OCI-LY1 (cell line): ENCODE results near the gene PAPSS2.

Experiments
- H2AFZ ChIP-seq: fragments of 200-600 bp; sonication (generic), shearing (Covaris generic); 2 replicates; pipeline ENCODE4 v1.6.0; 2014; ENCODE audit warnings: antibody characterized with exemption, mild to moderate bottlenecking, low read length
- H3F3A ChIP-seq: fragments of 200-600 bp; sonication (generic), shearing (Covaris generic); 2 replicates; pipeline ENCODE4 v1.6.0; 2014; ENCODE audit warnings: mild to moderate bottlenecking, antibody characterized with exemption, low read length, moderate library complexity; ENCODE audit not compliant: insufficient read depth
- H3K27ac ChIP-seq: fragments of 200-600 bp; sonication (generic); 2 replicates; pipeline ENCODE4 v1.5.1; 2014; ENCODE audit warnings: low read length, mixed run types, mild to moderate bottlenecking, low read depth; ENCODE audit not compliant: poor library complexity, severe bottlenecking
- H3K27me3 ChIP-seq: fragments of 200-600 bp; sonication (generic); 2 replicates; pipeline ENCODE4 v1.6.0; 2014; ENCODE audit warnings: antibody characterized with exemption, mild to moderate bottlenecking, low read length, moderate library complexity; ENCODE audit not compliant: insufficient read depth
- H3K36me3 ChIP-seq: fragments of 200-600 bp; sonication (generic); 2 replicates; pipeline ENCODE4 v1.6.1; 2014; ENCODE audit warnings: mild to moderate bottlenecking, antibody characterized with exemption, low read length, moderate library complexity, mixed read lengths; ENCODE audit not compliant: insufficient read depth
- H3K4me1 ChIP-seq: fragments of 200-600 bp; sonication (generic); 2 replicates; pipeline ENCODE4 v1.5.1; 2014; ENCODE audit warnings: mild to moderate bottlenecking, low read length, moderate library complexity; ENCODE audit not compliant: insufficient read depth, severe bottlenecking
- H3K4me2 ChIP-seq: fragments of 200-600 bp; sonication (generic), shearing (Covaris generic); 2 replicates; pipeline ENCODE4 v1.6.1; 2014; ENCODE audit warnings: low read length
- H3K4me3 ChIP-seq: fragments of 200-600 bp; sonication (generic); 2 replicates; pipeline ENCODE4 v1.5.1; 2014; ENCODE audit warnings: low read length, low read depth, mild to moderate bottlenecking, mixed read lengths; ENCODE audit not compliant: poor library complexity, severe bottlenecking
- H3K79me2 ChIP-seq: fragments of 200-600 bp; shearing (Covaris generic); 2 replicates; pipeline ENCODE4 v1.6.1; 2016; ENCODE audit warnings: mixed run types, low read length, mixed read lengths; ENCODE audit not compliant: insufficient read depth
- H3K9ac ChIP-seq: fragments of 200-600 bp; sonication (generic), shearing (Covaris generic); 2 replicates; pipeline ENCODE4 v1.6.1; 2014; ENCODE audit warnings: mild to moderate bottlenecking, low read length, mixed read lengths
- H3K9me2 ChIP-seq: fragments of 200-600 bp; sonication (generic), shearing (Covaris generic); 2 replicates; pipeline ENCODE4 v1.6.1; 2014; ENCODE audit warnings: low read depth, mild to moderate bottlenecking, low read length, mixed read lengths
- H3K9me3 ChIP-seq: fragments of 200-600 bp; shearing (Covaris generic); 2 replicates; pipeline ENCODE4 v1.6.1; 2014; ENCODE audit warnings: low read length, mixed read lengths
- H4K20me1 ChIP-seq: fragments of 200-600 bp; sonication (generic), shearing (Covaris generic); 2 replicates; pipeline ENCODE4 v1.6.0; 2016; ENCODE audit warnings: mild to moderate bottlenecking, low read length; ENCODE audit not compliant: insufficient read depth
- EZH2 ChIP-seq: fragments of 200-600 bp; sonication (generic), shearing (Covaris generic); IDR thresholded peaks from 2 replicates; pipeline ENCODE4 v1.8.0; 2017; ENCODE audit warnings: borderline replicate concordance, mixed run types, mild to moderate bottlenecking, antibody characterized with exemption, low read length, moderate library complexity, mixed read lengths
- TF ChIP-seq, protein P1 (sequence below): fragments of 200-600 bp; sonication (generic), shearing (Covaris generic); IDR thresholded peaks from 2 replicates; pipeline ENCODE4 v1.5.1; 2017; ENCODE audit warnings: mild to moderate bottlenecking, antibody characterized with exemption, low read length, moderate library complexity, mixed read lengths

The PAPSS2 gene

DNA sequence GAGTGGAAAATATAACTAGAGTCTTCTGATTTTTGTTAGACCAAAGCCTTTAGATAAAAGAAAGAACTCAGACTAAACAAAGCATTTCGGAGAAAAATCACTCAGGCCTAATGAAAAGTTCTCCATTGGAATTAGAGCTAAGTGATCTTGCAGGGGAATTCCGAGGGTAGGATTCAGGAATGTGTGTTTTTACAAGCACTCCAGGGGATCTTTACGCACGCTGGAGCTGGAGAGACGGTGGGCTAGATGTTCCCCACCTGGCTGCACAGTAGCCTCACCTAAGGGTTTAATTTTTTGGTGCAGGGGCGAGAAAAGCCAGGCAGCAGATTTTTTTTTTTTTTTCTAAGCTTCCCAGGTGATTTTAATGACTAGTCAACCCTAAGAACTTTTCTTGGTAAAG lies 7.9 kb upstream of the PAPSS2 start:
- H3K9me3 ChIP-seq = no peaks in the 10 kb centered on the region
- H3F3A ChIP-seq = no peaks in the 10 kb centered on the region
- H3K4me1 ChIP-seq = no peaks in the 10 kb centered on the region
- no peaks in the 10 kb centered on the region for H3K27me3 ChIP-seq
- no peak overlapping the region for H2AFZ ChIP-seq
- no peaks in the 10 kb centered on the region for H3K36me3 ChIP-seq
- no peak overlapping the region for H3K27ac ChIP-seq
- no peaks in the 10 kb centered on the region for H4K20me1 ChIP-seq
- H3K79me2 ChIP-seq = no peaks in the 10 kb centered on the region
- no peak overlapping the region for H3K9ac ChIP-seq
- H3K9me2 ChIP-seq = no peaks in the 10 kb centered on the region
- H3K4me2 ChIP-seq = no peak overlapping the region
- no peak overlapping the region for H3K4me3 ChIP-seq
- TF ChIP-seq EZH2 = no peak
- TF ChIP-seq, protein P1, sequence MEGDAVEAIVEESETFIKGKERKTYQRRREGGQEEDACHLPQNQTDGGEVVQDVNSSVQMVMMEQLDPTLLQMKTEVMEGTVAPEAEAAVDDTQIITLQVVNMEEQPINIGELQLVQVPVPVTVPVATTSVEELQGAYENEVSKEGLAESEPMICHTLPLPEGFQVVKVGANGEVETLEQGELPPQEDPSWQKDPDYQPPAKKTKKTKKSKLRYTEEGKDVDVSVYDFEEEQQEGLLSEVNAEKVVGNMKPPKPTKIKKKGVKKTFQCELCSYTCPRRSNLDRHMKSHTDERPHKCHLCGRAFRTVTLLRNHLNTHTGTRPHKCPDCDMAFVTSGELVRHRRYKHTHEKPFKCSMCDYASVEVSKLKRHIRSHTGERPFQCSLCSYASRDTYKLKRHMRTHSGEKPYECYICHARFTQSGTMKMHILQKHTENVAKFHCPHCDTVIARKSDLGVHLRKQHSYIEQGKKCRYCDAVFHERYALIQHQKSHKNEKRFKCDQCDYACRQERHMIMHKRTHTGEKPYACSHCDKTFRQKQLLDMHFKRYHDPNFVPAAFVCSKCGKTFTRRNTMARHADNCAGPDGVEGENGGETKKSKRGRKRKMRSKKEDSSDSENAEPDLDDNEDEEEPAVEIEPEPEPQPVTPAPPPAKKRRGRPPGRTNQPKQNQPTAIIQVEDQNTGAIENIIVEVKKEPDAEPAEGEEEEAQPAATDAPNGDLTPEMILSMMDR = no peak

DNA sequence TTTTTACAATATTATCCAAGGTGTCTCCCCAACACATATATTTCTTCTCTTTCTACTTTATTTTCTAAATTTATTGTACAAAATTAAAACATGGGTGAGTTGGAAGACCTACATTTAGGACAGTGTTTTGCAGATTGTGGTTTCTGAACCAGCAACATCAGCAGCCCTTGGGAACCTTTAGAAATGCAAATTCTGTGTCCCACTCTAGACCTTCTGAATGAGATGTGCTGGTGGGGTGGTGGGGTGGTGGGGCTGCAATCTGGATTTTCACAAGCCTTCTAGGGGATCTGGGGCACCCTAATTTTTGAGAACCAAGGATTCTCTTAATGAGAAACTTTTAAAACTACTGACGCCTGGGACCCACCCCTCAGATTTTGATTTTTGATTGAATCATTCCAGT lies 7.4 kb upstream of the PAPSS2 start:
- TF ChIP-seq, protein P1 = no peak
- no peak for TF ChIP-seq EZH2
- no peaks in the 10 kb centered on the region for H3K27me3 ChIP-seq
- no peaks in the 10 kb centered on the region for H3K36me3 ChIP-seq
- no peak overlapping the region for H3K4me3 ChIP-seq
- no peaks in the 10 kb centered on the region for H3K79me2 ChIP-seq
- no peaks in the 10 kb centered on the region for H3F3A ChIP-seq
- H3K9ac ChIP-seq = no peak overlapping the region
- no peaks in the 10 kb centered on the region for H3K9me2 ChIP-seq
- no peaks in the 10 kb centered on the region for H3K9me3 ChIP-seq
- no peaks in the 10 kb centered on the region for H4K20me1 ChIP-seq
- H3K4me1 ChIP-seq = no peaks in the 10 kb centered on the region
- no peak overlapping the region for H2AFZ ChIP-seq
- no peak overlapping the region for H3K4me2 ChIP-seq
- H3K27ac ChIP-seq = no peak overlapping the region

DNA sequence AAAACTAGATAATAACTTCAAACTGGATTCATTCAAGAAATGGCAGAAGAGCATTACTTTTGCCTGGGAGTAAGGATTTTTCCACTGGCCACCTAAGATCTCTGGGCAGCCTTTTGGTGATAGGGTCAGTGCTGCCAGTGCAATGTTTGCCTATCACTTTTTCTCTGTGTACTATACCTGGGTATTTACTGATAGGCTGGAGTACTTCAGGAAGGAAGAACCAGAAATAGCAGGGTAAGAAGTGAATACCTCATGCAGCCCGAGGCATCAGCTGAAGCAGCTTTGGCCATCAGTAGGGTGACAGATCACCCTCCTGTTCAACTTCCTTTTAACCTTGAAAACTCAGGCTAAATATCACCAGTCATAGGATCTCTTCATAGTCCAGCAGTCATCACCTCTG lies 5.5 kb upstream of the PAPSS2 start:
- H4K20me1 ChIP-seq = no peaks in the 10 kb centered on the region
- TF ChIP-seq, protein P1 = no peak
- no peak for TF ChIP-seq EZH2
- H3K9me2 ChIP-seq = no peaks in the 10 kb centered on the region
- H3K4me3 ChIP-seq = no peak overlapping the region
- H3K4me2 ChIP-seq = no peak overlapping the region
- no peaks in the 10 kb centered on the region for H3K27me3 ChIP-seq
- H3F3A ChIP-seq = no peaks in the 10 kb centered on the region
- no peak overlapping the region for H3K9ac ChIP-seq
- no peaks in the 10 kb centered on the region for H3K79me2 ChIP-seq
- H3K9me3 ChIP-seq = no peaks in the 10 kb centered on the region
- H2AFZ ChIP-seq = no peak overlapping the region
- H3K36me3 ChIP-seq = no peaks in the 10 kb centered on the region
- H3K4me1 ChIP-seq = no peaks in the 10 kb centered on the region
- no peak overlapping the region for H3K27ac ChIP-seq
